HepG2 (cell line): ENCODE results near the gene NUDT10. TPM values are rescaled to one million over a fixed set of nuclear protein-coding genes. Genes with fewer than 3 reads are reported as not detected.

Experiments used
- ATAC-seq: fragments of 200-7000 bp; cut with Tn5 transposase; 3 replicates; pipeline ENCODE4 v1.9.1; 2020; ENCODE audit warnings: mild to moderate bottlenecking, moderate library complexity
- Bru-seq: library from RNA; stranded (reverse); fragments of 400-500 nt; gene quantifications from one replicate; lab custom pipeline; 2021; lab: Mats Ljungman, UMichigan
- BruChase-seq, 2 experiments: library from RNA; stranded (reverse); fragments of 400-500 nt; gene quantifications; one replicate each; lab custom pipeline; 2021; lab: Mats Ljungman, UMichigan
- BruUV-seq: library from RNA; stranded (reverse); fragments of 400-500 nt; replicated peaks from 2 replicates; lab custom pipeline; 2021; lab: Mats Ljungman, UMichigan
- CTCF ChIA-PET: fragments of 300-600 bp; formaldehyde crosslinking; extraction: SDS; loops from one replicate; lab custom pipeline; 2021; ENCODE audit warnings: low total read pairs, inconsistent platforms, low intra/inter-chr PET ratio; lab: Yijun Ruan, JAX
- POLR2A ChIA-PET: fragments of 350-600 bp; sonication (Branson Sonifier 250); formaldehyde crosslinking; loops from one replicate; lab custom pipeline; 2020; ENCODE audit warnings: antibody characterized with exemption, inconsistent platforms; lab: Yijun Ruan, JAX
- DNase-seq: peaks from one replicate; pipeline ENCODE4 v3.0.0-alpha.2; 2015; ENCODE audit warnings: low spot score
- FAIRE-seq: peaks from 3 replicates; lab custom pipeline; 2011; peaks lifted over from hg19 to GRCh38; lab: Jason Lieb, UNC
- H2AFZ ChIP-seq: one replicate; pipeline ENCODE4 v1.6.1; 2011; ENCODE audit warnings: low read length, inconsistent platforms
- H3K27ac ChIP-seq: fragments of 300-600 bp; 3 replicates; pipeline ENCODE4 v1.8.0; 2011; ENCODE audit warnings: mixed run types, mild to moderate bottlenecking, mixed read lengths, low read length, inconsistent platforms; ENCODE audit not compliant: insufficient read depth; ENCODE audit errors: extremely low read length
- H3K27me3 ChIP-seq, 2 experiments: fragments of 200-600 bp in 1 of 2; 2 replicates in 1 of 2; 3 replicates in 1 of 2; pipeline versions ENCODE4 v1.6.0 to v1.8.0; 2011; ENCODE audit warnings: low read length in 2 of 2, mild to moderate bottlenecking in 2 of 2, moderate library complexity in 2 of 2, inconsistent platforms in 1 of 2; ENCODE audit not compliant: insufficient read depth in 2 of 2, control insufficient read depth in 1 of 2
- H3K36me3 ChIP-seq, 2 experiments: fragments of 200-600 bp in 1 of 2; replicated peaks in 1 of 2; 2 replicates in 1 of 2; 3 replicates in 1 of 2; pipeline versions ENCODE4 v1.5.1 to v1.8.0; 2011; ENCODE audit warnings: low read length in 2 of 2, inconsistent platforms in 1 of 2; ENCODE audit not compliant: insufficient read depth in 2 of 2, control insufficient read depth in 1 of 2
- H3K4me1 ChIP-seq: 2 replicates; pipeline ENCODE4 v1.5.1; 2012; ENCODE audit warnings: low read length, inconsistent platforms; ENCODE audit not compliant: insufficient read depth
- H3K4me2 ChIP-seq: 2 replicates; pipeline ENCODE4 v1.6.0; 2011; ENCODE audit warnings: low read depth, low read length, inconsistent platforms
- H3K4me3 ChIP-seq, 3 experiments: fragments of 200-600 bp in 1 of 3; sonication (generic), shearing (Covaris generic) in 1 of 3; replicated peaks in 1 of 3; 2 replicates each; pipeline ENCODE4 v1.5.1; 2011 to 2016; ENCODE audit warnings: low read length in 3 of 3, inconsistent platforms in 2 of 3, low read depth in 2 of 3, mild to moderate bottlenecking in 2 of 3, control low read depth in 1 of 3, mixed read lengths in 1 of 3; ENCODE audit not compliant: insufficient read depth in 1 of 3
- H3K79me2 ChIP-seq: one replicate; pipeline ENCODE4 v1.6.1; 2011; ENCODE audit warnings: low read length, inconsistent platforms; ENCODE audit not compliant: insufficient read depth
- H3K9ac ChIP-seq: 2 replicates; pipeline ENCODE4 v1.6.0; 2011; ENCODE audit warnings: mild to moderate bottlenecking, low read depth, low read length, inconsistent platforms; ENCODE audit not compliant: insufficient read depth
- H3K9me3 ChIP-seq: 2 replicates; pipeline ENCODE4 v1.5.1; 2012; ENCODE audit warnings: mild to moderate bottlenecking, low read length
- H4K20me1 ChIP-seq: 2 replicates; pipeline ENCODE4 v1.6.0; 2011; ENCODE audit warnings: inconsistent platforms, mild to moderate bottlenecking, low read length, moderate library complexity; ENCODE audit not compliant: insufficient read depth
- BATF2 ChIP-seq: sonication (generic); formaldehyde crosslinking; IDR thresholded peaks from 2 replicates; pipeline ENCODE4 v1.8.0; 2022; ENCODE audit warnings: mild to moderate bottlenecking, missing genetic modification reagents, moderate library complexity
- SMAD1 ChIP-seq: sonication (generic); formaldehyde crosslinking; IDR thresholded peaks from 2 replicates; pipeline ENCODE4 v1.4.0; 2020; ENCODE audit warnings: missing genetic modification reagents, low read depth, mild to moderate bottlenecking, borderline replicate concordance
- ZBTB10 ChIP-seq: sonication (generic); formaldehyde crosslinking; IDR thresholded peaks from 2 replicates; pipeline ENCODE4 v1.4.0; 2020; ENCODE audit warnings: missing genetic modification reagents, borderline replicate concordance
- ZNF224 ChIP-seq: sonication (generic); formaldehyde crosslinking; IDR thresholded peaks from 2 replicates; pipeline ENCODE4 v1.5.0; 2020; ENCODE audit warnings: mild to moderate bottlenecking, missing genetic modification reagents
- WGBS: methylation state at CpG from one replicate; pipeline ENCODE4 v1.1.6; 2017; ENCODE audit warnings: low lambda C conversion rate; 5-methylcytosine and 5-hydroxymethylcytosine counted together
- in situ Hi-C: cut with HindIII; loops from 2 replicates; pipeline ENCODE4 v1.10.0; 2017; ENCODE audit warnings: low pct_unique_long_range_greater_than_20kb; ENCODE audit not compliant: extremely low pct_ligation_motif_present
- intact Hi-C: fragments of 100-400 bp; cut with micrococcal nuclease; formaldehyde crosslinking; loops from one replicate; pipeline ENCODE4 v1.10.0; 2022; ENCODE audit not compliant: unreplicated experiment
- long read RNA-seq, 2 experiments: library from RNA in 1 of 2; library from polyadenylated mRNA in 1 of 2; stranded (forward) in 1 of 2; unstranded in 1 of 2; transcript quantifications; one replicate each; pipeline ENCODE4 v2.0.0, GENCODE V29; 2019 to 2022
- polyA minus RNA-seq, 3 experiments: library from RNA; depleted of rRNA, polyadenylated mRNA; stranded (reverse); fragments of >200 nt; gene quantifications; 2 replicates each; pipeline ENCODE4 v1.2.3, GENCODE V29; 2011; ENCODE audit warnings: low replicate concordance in 1 of 3
- polyA plus RNA-seq, 8 experiments: library from polyadenylated mRNA; depleted of rRNA in 3 of 8; stranded (reverse) in 7 of 8; unstranded in 1 of 8; fragments of >200 nt; fragmentation: Illumina TruSeq in 4 of 8; extraction: Trizol in 4 of 8; gene quantifications; 2 replicates each; pipeline versions ENCODE4 v1.2.1 to v1.2.3, GENCODE V29; 2011 to 2016; ENCODE audit warnings: low read depth in 4 of 8, missing spikeins in 1 of 8, mixed read lengths in 1 of 8; ENCODE audit not compliant: insufficient read depth in 1 of 8
- total RNA-seq, 5 experiments: library from RNA; depleted of rRNA; stranded (reverse); fragments of >200 nt; fragmentation: Illumina TruSeq; extraction: Trizol; gene quantifications; 2 replicates each; pipeline ENCODE4 v1.2.3, GENCODE V29; 2016; ENCODE audit warnings: low read depth in 1 of 5

NUDT10 gene
- total RNA-seq (2016; rRNA removed; fragmentation: Illumina TruSeq; extraction: Trizol) (not detected in 2 replicates), polyA plus RNA-seq (2011; rRNA removed) (not detected in 2 replicates), polyA minus RNA-seq (2011; rRNA and poly(A)+ RNA removed; ENCODE audit: low replicate concordance) (not detected in 2 replicates), Bru-seq, nascent RNA (not detected), BruChase-seq, experiment 1, labeled RNA remaining after a 6-hour chase (not detected), BruChase-seq, experiment 2, labeled RNA remaining after a 2-hour chase (not detected)
- total RNA-seq (2016; cell fraction: cytosol; rRNA removed; fragmentation: Illumina TruSeq; extraction: Trizol; ENCODE audit: low read depth): not detected in 2 replicates
- not detected in 2 replicates for total RNA-seq (2016; cell fraction: insoluble cytoplasmic fraction; rRNA removed; fragmentation: Illumina TruSeq; extraction: Trizol)
- total RNA-seq (2016; cell fraction: membrane; rRNA removed; fragmentation: Illumina TruSeq; extraction: Trizol): not detected in 2 replicates
- total RNA-seq (2016; cell fraction: nucleus; rRNA removed; fragmentation: Illumina TruSeq; extraction: Trizol): not detected in 2 replicates
- not detected in 2 replicates for polyA plus RNA-seq (2011; cell fraction: cytosol; rRNA removed)
- polyA plus RNA-seq (2011; cell fraction: nucleus; rRNA removed): not detected in 2 replicates
- not detected in 2 replicates for polyA plus RNA-seq (2012)
- polyA plus RNA-seq (2016; cell fraction: cytosol; fragmentation: Illumina TruSeq; extraction: Trizol; ENCODE audit: low read depth): not detected in 2 replicates
- not detected in 2 replicates for polyA plus RNA-seq (2016; cell fraction: insoluble cytoplasmic fraction; fragmentation: Illumina TruSeq; extraction: Trizol; ENCODE audit: low read depth)
- polyA plus RNA-seq (2016; cell fraction: membrane; fragmentation: Illumina TruSeq; extraction: Trizol; ENCODE audit: low read depth): not detected in 2 replicates
- not detected in 2 replicates for polyA plus RNA-seq (2016; cell fraction: nucleus; fragmentation: Illumina TruSeq; extraction: Trizol; ENCODE audit: insufficient read depth, low read depth)
- polyA minus RNA-seq (2011; cell fraction: cytosol; rRNA and poly(A)+ RNA removed): not detected in 2 replicates
- polyA minus RNA-seq (2011; cell fraction: nucleus; rRNA and poly(A)+ RNA removed): not detected in 2 replicates
- long read RNA-seq, experiment 1: 0 reads
- long read RNA-seq, experiment 2: 0 reads

- Histone ChIP-seq H3K4me2 (no peak within 1 kb of the TSS), H3K27ac (no peak within 1 kb of the TSS), H2AFZ (no peak within 1 kb of the TSS), H3K9ac (no peak within 1 kb of the TSS), H3K79me2 (no peaks in the 10 kb centered on the region), H3K9me3 (no peaks in the 10 kb centered on the region), H3K27me3 (no peaks in the 10 kb centered on the region), H4K20me1 (no peaks in the 10 kb centered on the region), H3K36me3 (no peaks in the 10 kb centered on the region), H3K4me3 (no peak within 1 kb of the TSS), H3K4me1 (no peaks in the 10 kb centered on the region)
- no peak for FAIRE-seq
- ChIA-PET CTCF (no interaction called here), POLR2A (no interaction called here)
- no peak for ATAC-seq
- WGBS: no CpG with 5 or more reads among the region's 68 CpGs
- TF ChIP-seq SMAD1 (CRISPR knock-in tag) (no peak), ZNF224 (CRISPR knock-in tag) (no peak)
- no TSS peak for BruUV-seq
- intact Hi-C loops (no loop called here), in situ Hi-C loops (no loop called here)
- DNase-seq: no peak
These were observed at the start of gene NUDT10 for GRCh38 chrX:51332188-51332942. Gene NUDT10 (plus strand): TSS chrX:51332822. CDS start chrX:51332966, 144 bp downstream.

- Histone ChIP-seq H3K27ac (no peak overlapping the region), H3K36me3 (no peaks in the 10 kb centered on the region), H3K79me2 (no peaks in the 10 kb centered on the region), H3K4me2 (no peak overlapping the region), H3K27me3 (no peaks in the 10 kb centered on the region), H4K20me1 (no peaks in the 10 kb centered on the region), H3K9ac (no peak overlapping the region), H3K4me3 (no peak overlapping the region), H3K9me3 (no peaks in the 10 kb centered on the region), H3K4me1 (no peaks in the 10 kb centered on the region), H2AFZ (no peak overlapping the region)
- ATAC-seq (no peak), FAIRE-seq (no peak), DNase-seq (no peak)
- in situ Hi-C loops: no loop called here
- intact Hi-C loops: no loop called here
- BruUV-seq: no TSS peak
- POLR2A ChIA-PET: no interaction called here
- CTCF ChIA-PET: no interaction called here
- 17% methylated on average over 1 of the region's 3 CpGs for WGBS
- no peak for TF ChIP-seq BATF2 (CRISPR knock-in tag)
- TF ChIP-seq ZBTB10: no peak
These were observed 40.2 kb upstream of the NUDT10 start for GRCh38 chrX:51292421-51292820.
